Astrocyte (in vitro differentiated cells and primary cell): ENCODE measurements around the gene TMED10. TPM values are rescaled to one million over a fixed set of nuclear protein-coding genes. Genes with fewer than 3 reads are reported as not detected.
A peak's percentile ranks its signal among the peaks of the same experiment; 100 is the strongest.

Experiments used
- DNase-seq: peaks from one replicate; pipeline ENCODE4 v3.0.0-alpha.2; 2010; ENCODE audit warnings: low read depth
- FAIRE-seq: peaks from 2 replicates; lab custom pipeline; 2011; peaks lifted over from hg19 to GRCh38; lab: Jason Lieb, UNC
- H2AFZ ChIP-seq: 2 replicates; pipeline ENCODE4 v1.6.0; 2012; ENCODE audit warnings: low read depth, low read length, inconsistent platforms
- H3K27ac ChIP-seq: 2 replicates; pipeline ENCODE4 v1.5.1; 2011; ENCODE audit warnings: low read depth, low read length, inconsistent platforms
- H3K27me3 ChIP-seq: 2 replicates; pipeline ENCODE4 v1.6.0; 2011; ENCODE audit warnings: low read length, inconsistent platforms; ENCODE audit not compliant: insufficient read depth
- H3K36me3 ChIP-seq: 2 replicates; pipeline ENCODE4 v1.5.1; 2011; ENCODE audit warnings: low read length, inconsistent platforms; ENCODE audit not compliant: insufficient read depth
- H3K4me1 ChIP-seq: 2 replicates; pipeline ENCODE4 v1.5.1; 2011; ENCODE audit warnings: low read length, inconsistent platforms; ENCODE audit not compliant: insufficient read depth
- H3K4me2 ChIP-seq: 2 replicates; pipeline ENCODE4 v1.6.0; 2012; ENCODE audit warnings: low read length, inconsistent platforms
- H3K4me3 ChIP-seq: 2 replicates; pipeline ENCODE4 v1.5.1; 2011; ENCODE audit warnings: low read depth, mild to moderate bottlenecking, low read length, inconsistent platforms; ENCODE audit not compliant: insufficient read depth
- H3K79me2 ChIP-seq: 2 replicates; pipeline ENCODE4 v1.6.0; 2012; ENCODE audit warnings: mild to moderate bottlenecking, low read length, inconsistent platforms; ENCODE audit not compliant: insufficient read depth
- H3K9ac ChIP-seq: 2 replicates; pipeline ENCODE4 v1.6.0; 2012; ENCODE audit warnings: mild to moderate bottlenecking, low read length, inconsistent platforms
- H3K9me3 ChIP-seq: 2 replicates; pipeline ENCODE4 v1.5.1; 2012; ENCODE audit warnings: low read depth, mild to moderate bottlenecking, low read length, inconsistent platforms; ENCODE audit not compliant: insufficient read depth
- H4K20me1 ChIP-seq: 2 replicates; pipeline ENCODE4 v1.6.0; 2012; ENCODE audit warnings: low read length, inconsistent platforms; ENCODE audit not compliant: insufficient read depth
- H3K27ac Mint-ChIP-seq: one replicate; pipeline ENCODE4 v1.8.0; 2021; ENCODE audit warnings: mild to moderate bottlenecking, mixed read lengths; ENCODE audit not compliant: unreplicated experiment
- H3K27me3 Mint-ChIP-seq: one replicate; pipeline ENCODE4 v1.8.0; 2021; ENCODE audit warnings: low read depth, mixed read lengths; ENCODE audit not compliant: unreplicated experiment
- H3K36me3 Mint-ChIP-seq: one replicate; pipeline ENCODE4 v1.8.0; 2021; ENCODE audit warnings: low read depth, mixed read lengths; ENCODE audit not compliant: unreplicated experiment
- H3K4me1 Mint-ChIP-seq: one replicate; pipeline ENCODE4 v1.8.0; 2021; ENCODE audit warnings: low read depth, mixed read lengths; ENCODE audit not compliant: unreplicated experiment
- H3K4me3 Mint-ChIP-seq: one replicate; pipeline ENCODE4 v1.8.0; 2021; ENCODE audit warnings: mild to moderate bottlenecking, moderate library complexity, mixed read lengths; ENCODE audit not compliant: unreplicated experiment
- H3K9me3 Mint-ChIP-seq: one replicate; pipeline ENCODE4 v1.8.0; 2021; ENCODE audit warnings: mild to moderate bottlenecking, mixed read lengths; ENCODE audit not compliant: unreplicated experiment
- CTCF ChIP-seq: IDR thresholded peaks from 2 replicates; pipeline ENCODE4 v1.5.1; 2011; ENCODE audit warnings: low read depth, mild to moderate bottlenecking, inconsistent platforms, low read length, moderate library complexity; ENCODE audit not compliant: insufficient read depth
- EZH2 ChIP-seq: IDR thresholded peaks from 2 replicates; pipeline ENCODE4 v1.6.1; 2012; ENCODE audit warnings: mild to moderate bottlenecking, low read length, inconsistent platforms; ENCODE audit not compliant: insufficient read depth
- total RNA-seq: library from RNA; stranded (reverse); gene quantifications from 2 replicates; pipeline ENCODE4 v1.2.1, GENCODE V29; 2021

Gene TMED10
- total RNA-seq, 1 donor from 2014 or later = 331 TPM

DNA sequence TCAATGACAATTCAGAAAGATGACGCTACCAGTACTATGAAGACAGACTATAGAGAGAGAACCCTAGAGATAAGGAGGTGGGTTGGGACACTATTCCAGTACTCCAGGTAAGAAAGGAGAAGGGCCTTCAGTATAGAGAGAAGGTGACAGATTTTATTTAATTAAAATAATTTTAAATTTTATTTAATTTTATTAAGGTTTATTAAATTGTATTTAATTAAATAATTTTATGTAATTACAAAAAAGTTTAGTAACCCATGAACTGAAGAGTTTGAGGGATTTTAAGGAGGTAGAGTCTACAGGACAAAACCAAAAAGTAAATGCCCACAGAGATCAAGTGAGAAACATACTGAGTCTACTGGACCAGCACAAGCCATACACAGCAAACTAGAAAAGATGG lies 20.3 kb downstream of the TMED10 start:
- Histone ChIP-seq H4K20me1 (peaks cover 80% of the 10 kb centered on the region), H2AFZ (no peak overlapping the region), H3K79me2 (peaks cover 83% of the 10 kb centered on the region), H3K4me2 (no peak overlapping the region), H3K4me1 (peaks cover 5% of the 10 kb centered on the region), H3K36me3 (peaks cover 3% of the 10 kb centered on the region), H3K9me3 (no peaks in the 10 kb centered on the region), H3K4me3 (no peak overlapping the region), H3K27ac (peak overlapping the region; percentile 30), H3K9ac (no peak overlapping the region), H3K27me3 (no peaks in the 10 kb centered on the region)
- TF ChIP-seq CTCF = no peak
- no peak for FAIRE-seq
- H3K36me3 Mint-ChIP-seq = peaks cover 2% of the 10 kb centered on the region
- H3K4me1 Mint-ChIP-seq = peaks cover 16% of the 10 kb centered on the region
- H3K4me3 Mint-ChIP-seq = no peak overlapping the region
- DNase-seq = no peak
- no peak overlapping the region for H3K27ac Mint-ChIP-seq
- no peaks in the 10 kb centered on the region for H3K27me3 Mint-ChIP-seq
- no peaks in the 10 kb centered on the region for H3K9me3 Mint-ChIP-seq

- DNase-seq = no peak
- H4K20me1 ChIP-seq = peaks cover 78% of the 10 kb centered on the region
These were observed 21.2 kb downstream of the TMED10 start for GRCh38 chr14:75155169-75155568.

DNA sequence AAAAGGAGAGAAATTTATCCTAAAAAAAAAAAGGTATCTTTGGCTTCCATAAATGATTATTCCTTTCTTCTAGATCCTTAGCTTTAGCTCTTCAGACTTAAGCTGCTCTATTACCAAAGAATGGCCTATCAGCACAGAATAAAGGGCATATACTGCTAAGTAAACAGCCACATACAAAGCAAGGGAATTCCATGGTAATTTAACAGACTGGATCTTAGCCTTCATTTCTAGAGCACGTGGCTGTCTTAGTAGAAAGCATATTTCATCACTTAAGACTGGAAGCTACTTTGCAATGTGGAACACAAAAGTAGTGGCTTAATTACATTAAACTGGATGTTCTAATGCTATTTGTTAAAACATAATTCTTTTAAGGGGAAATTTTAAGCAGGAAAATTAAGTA lies 23.1 kb downstream of the TMED10 start:
- H3K9me3 ChIP-seq = no peaks in the 10 kb centered on the region
- no peak for FAIRE-seq
- no peak overlapping the region for H3K27ac Mint-ChIP-seq

More at GRCh38 chr14:75155169-75155568, 21.2 kb downstream of the TMED10 start:
- H3K36me3 ChIP-seq = peaks cover 8% of the 10 kb centered on the region
- H3K9me3 ChIP-seq = no peaks in the 10 kb centered on the region
- Mint-ChIP-seq H3K4me3 (no peak overlapping the region), H3K27me3 (no peaks in the 10 kb centered on the region), H3K4me1 (peaks cover 17% of the 10 kb centered on the region), H3K9me3 (no peaks in the 10 kb centered on the region), H3K27ac (no peak overlapping the region), H3K36me3 (peaks cover 2% of the 10 kb centered on the region)
- no peak for FAIRE-seq
- no peak for TF ChIP-seq EZH2
- TF ChIP-seq CTCF = no peak
- H3K27me3 ChIP-seq = no peaks in the 10 kb centered on the region
- no peak overlapping the region for H3K9ac ChIP-seq
- H3K79me2 ChIP-seq = peaks cover 80% of the 10 kb centered on the region
- no peak overlapping the region for H2AFZ ChIP-seq
- H3K27ac ChIP-seq = no peak overlapping the region
- peaks cover 5% of the 10 kb centered on the region for H3K4me1 ChIP-seq
- no peak overlapping the region for H3K4me3 ChIP-seq
- H3K4me2 ChIP-seq = no peak overlapping the region

More for the DNA sequence above, 23.1 kb downstream of the TMED10 start:
- no peak for TF ChIP-seq CTCF
- TF ChIP-seq EZH2 = no peak
- Mint-ChIP-seq H3K36me3 (no peaks in the 10 kb centered on the region), H3K27me3 (no peaks in the 10 kb centered on the region), H3K9me3 (no peaks in the 10 kb centered on the region), H3K4me1 (peaks cover 18% of the 10 kb centered on the region), H3K4me3 (no peak overlapping the region)
- H3K36me3 ChIP-seq = peaks cover 12% of the 10 kb centered on the region
- H3K27me3 ChIP-seq = no peaks in the 10 kb centered on the region
- H3K79me2 ChIP-seq = peaks cover 81% of the 10 kb centered on the region
- H3K4me2 ChIP-seq = no peak overlapping the region
- H3K4me1 ChIP-seq = peaks cover 5% of the 10 kb centered on the region
- no peak overlapping the region for H2AFZ ChIP-seq
- no peak overlapping the region for H3K9ac ChIP-seq
- DNase-seq = no peak
- no peak overlapping the region for H3K4me3 ChIP-seq
- peaks cover 72% of the 10 kb centered on the region for H4K20me1 ChIP-seq
- no peak overlapping the region for H3K27ac ChIP-seq
